HG02798 (cell line): ENCODE results near the gene ZNF772.
"Not testable (repeated sequence)": the region's sequence is repeated elsewhere in the genome, so short reads cannot be mapped to it uniquely, and the experiment has no call there.

Source experiments
- ATAC-seq: cut with Tn5 transposase; IDR thresholded peaks from one replicate; pipeline ENCODE4 v1.9.1; 2021; ENCODE audit warnings: mild to moderate bottlenecking; ENCODE audit not compliant: unreplicated experiment, poor library complexity

Gene ZNF772

GRCh38 chr19:57477191-57478008 lies at the start of gene ZNF772:
TSS of gene ZNF772 (minus strand) at chr19:57477566. CDS start at chr19:57477309, 257 bp downstream.
- ATAC-seq: peak; percentile 93

DNA sequence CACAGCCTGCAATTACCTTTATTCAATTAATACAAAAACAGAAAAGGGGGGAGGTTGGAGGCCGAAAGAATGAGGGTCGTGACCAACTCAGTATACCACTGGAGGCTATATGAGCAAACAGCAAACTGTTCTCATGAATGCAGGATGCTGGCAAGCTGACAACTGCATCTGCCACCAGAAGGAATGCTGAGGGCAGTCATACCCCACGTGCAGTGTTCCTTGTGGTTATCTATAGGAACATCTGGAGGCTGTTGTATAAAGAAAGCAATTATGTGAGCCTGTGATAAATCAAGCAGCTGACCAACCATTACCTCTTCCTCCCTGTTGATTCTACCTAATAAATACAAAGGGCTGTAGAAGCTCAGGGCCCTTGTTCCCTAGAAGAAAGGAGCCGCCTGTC lies 40.7 kb upstream of the ZNF772 start:
- not testable (repeated sequence) for ATAC-seq

GRCh38 chr19:57515255-57515654 lies 37.9 kb upstream of the ZNF772 start:
- no peak for ATAC-seq

GRCh38 chr19:57512845-57513244 lies 35.5 kb upstream of the ZNF772 start:
- ATAC-seq: no peak

- ATAC-seq: no peak
These were observed 34.1 kb upstream of the ZNF772 start for GRCh38 chr19:57511484-57511883.

DNA sequence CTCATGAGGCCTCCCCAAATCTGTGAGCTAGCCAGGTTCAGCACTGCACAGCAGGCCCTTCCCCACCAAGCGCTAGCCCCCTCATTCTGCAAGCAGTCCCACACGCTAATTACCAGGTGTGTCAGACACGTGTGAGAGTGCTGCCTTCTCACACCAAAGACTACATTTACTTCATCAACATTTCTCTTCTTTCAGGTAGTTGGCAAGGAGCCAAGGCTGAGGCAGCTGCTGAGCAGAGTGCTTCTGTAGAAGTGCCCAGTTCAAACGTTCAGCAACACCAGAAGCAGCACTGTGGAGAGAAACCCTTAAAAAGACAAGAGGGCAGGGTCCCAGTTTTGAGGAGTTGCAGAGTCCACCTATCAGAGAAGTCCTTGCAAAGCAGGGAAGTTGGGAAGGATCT lies 28.8 kb upstream of the ZNF772 start:
- no peak for ATAC-seq

- ATAC-seq: not testable (repeated sequence)
These were observed 23.0 kb upstream of the ZNF772 start for GRCh38 chr19:57500400-57500799.

GRCh38 chr19:57499680-57500395 lies 22.5 kb upstream of the ZNF772 start, which contains the start of gene ZNF773:
TSS of gene ZNF773 (plus strand) at chr19:57499938. CDS start at chr19:57500081, 143 bp downstream.
- ATAC-seq: peak; percentile 99

DNA sequence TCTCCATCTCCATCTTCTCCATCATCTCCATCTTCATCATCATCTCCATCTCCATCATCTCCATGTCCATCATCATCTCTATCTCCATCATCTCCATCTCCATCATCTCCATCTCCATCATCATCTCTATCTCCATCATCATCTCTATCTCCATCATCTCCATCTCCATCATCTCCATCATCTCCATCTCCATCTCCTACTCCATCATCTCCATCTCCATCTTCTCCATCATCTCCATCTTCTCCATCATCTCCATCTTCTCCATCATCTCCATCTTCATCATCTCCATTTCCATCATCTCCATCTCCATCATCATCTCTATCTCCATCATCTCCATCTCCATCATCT lies 21.9 kb upstream of the ZNF772 start:
- not testable (repeated sequence) for ATAC-seq

- ATAC-seq: not testable (repeated sequence)
These were observed 10.9 kb upstream of the ZNF772 start for GRCh38 chr19:57488299-57488644.

- peak; percentile 97 for ATAC-seq
These were observed 10.3 kb upstream of the ZNF772 start, which contains the start of gene ZNF419 for GRCh38 chr19:57487477-57488298. TSS of gene ZNF419 (plus strand) at chr19:57487750. CDS start at chr19:57487951, 201 bp downstream.

- no peak for ATAC-seq
These were observed 3.7 kb downstream of the ZNF772 start for GRCh38 chr19:57473646-57474045.

- no peak for ATAC-seq
These were observed 10.9 kb downstream of the ZNF772 start for GRCh38 chr19:57466489-57466888.

DNA sequence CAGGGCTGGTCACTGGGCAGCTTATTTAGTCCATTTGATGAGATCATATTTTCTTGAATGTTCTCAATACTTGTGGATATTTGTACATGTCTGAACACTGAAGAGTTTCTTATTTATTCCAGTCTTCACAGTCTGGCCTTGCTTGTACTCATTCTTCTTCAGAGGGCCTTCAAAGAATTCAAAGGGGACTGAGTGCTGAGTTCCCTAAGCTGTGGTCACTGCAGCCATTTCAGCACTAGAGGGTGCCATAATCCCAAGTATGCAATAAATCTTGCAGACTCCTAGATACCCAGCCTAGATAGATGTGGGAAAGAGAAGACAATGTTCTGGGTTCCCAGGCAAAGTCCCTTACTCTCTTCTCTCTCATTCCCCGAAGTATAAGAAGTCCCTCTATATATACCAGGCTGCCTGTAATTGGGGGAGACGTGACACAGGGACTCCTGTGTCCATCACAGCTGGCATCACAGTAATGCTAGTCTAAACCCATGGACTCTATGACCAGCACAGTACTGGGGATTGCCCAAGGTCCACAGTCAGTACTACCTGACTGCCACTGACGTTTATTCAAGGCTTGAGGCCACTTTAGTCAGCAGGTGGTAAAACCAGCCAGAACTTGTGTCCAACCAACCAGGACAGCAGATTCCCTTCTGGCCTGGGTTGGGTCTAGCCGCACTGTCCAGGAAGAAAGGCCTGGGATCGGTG lies 11.5 kb downstream of the ZNF772 start:
- no peak for ATAC-seq

GRCh38 chr19:57452307-57452706 lies 25.1 kb downstream of the ZNF772 start:
- ATAC-seq: no peak

- no peak for ATAC-seq
These were observed 34.2 kb downstream of the ZNF772 start for GRCh38 chr19:57443121-57443696.

DNA sequence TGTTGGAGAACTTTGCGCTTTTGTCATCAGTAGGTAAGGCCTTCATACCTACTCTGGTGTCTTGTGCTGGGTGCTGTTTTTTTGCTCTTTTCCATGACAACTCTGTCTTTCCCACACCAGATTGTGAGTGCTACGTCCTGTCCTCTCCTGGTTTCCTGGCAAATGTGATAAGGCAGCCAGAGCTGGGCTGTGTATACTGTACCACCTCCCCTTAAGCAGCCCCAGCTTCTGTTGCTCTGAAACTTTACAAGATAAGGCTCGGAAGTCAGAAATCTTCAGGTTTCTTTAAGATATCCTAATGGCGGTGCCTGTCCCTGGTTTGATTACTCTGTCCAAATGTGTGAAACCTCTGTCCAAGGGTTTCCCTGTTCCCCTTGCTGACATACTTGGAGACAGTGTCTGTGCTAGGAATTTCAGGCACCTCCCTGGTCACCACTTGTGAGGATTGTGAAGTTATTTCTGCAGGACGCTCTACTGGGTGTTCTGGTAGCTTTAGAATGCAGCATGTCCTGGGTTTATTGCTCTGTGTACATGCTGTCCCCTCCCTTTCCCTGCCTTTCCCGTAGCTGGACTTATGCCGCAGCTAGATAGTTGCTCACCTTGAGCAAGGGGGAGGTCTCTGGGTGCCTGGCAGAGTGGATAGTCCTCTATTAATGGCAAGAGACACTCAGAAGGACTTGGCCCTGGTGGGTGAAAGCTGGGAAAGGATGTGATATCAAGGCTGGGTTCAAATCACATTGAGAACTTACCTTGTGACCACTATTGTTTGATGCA lies 35.2 kb downstream of the ZNF772 start:
- no peak for ATAC-seq

DNA sequence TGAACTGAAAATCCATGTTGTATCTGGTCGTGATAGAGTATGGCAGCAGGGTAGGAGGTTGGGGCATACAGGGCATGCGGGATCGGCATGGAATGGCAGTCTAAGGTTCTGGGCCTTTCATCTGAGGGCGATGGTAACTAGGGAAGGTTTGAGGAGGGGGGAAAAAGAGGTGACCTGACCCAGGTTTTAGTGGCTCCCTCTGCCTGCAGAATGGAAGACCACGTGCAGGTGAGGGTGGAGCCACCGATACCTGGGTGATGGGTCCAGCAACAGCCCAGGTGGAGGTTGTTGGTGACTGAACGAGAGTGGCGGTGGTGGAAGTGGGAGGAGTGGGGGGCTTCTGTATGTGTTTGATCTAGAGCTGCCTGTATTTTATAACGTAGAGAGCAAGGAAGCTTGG lies 38.4 kb downstream of the ZNF772 start:
- no peak for ATAC-seq

- ATAC-seq: no peak
These were observed 39.4 kb downstream of the ZNF772 start for GRCh38 chr19:57437931-57438330.
